Measurements from ENCODE around the gene EPN2. TPM values are rescaled to one million over a fixed set of nuclear protein-coding genes. Genes with fewer than 3 reads are reported as not detected.

Gene EPN2
- polyA plus RNA-seq, 1 donor from 2014 or later: 37.8 TPM

DNA sequence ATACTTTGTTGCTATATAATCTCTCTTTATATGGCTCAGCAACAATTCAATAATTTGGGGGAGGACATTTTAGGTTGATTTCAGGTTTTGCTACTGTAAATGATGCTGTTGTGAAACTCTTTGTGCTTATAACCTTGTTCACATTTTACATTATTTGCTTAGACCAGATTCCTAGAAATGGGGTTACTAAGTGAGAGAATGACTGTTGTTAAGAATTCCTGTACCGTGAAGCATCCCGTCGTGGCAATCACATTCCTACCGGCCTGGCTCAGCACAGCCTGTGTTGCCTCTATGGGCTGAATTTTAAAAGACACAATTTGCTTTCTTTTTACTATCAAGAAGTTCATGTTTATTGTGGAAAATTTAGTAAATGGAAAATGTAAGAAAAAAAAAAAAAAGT lies 94.0 kb downstream of the EPN2 start:
- Histone ChIP-seq H3K9ac (ENCODE audit: low read length) (no peak overlapping the region), H4K20me1 (ENCODE audit: insufficient read depth) (no peaks in the 10 kb centered on the region), H3K36me3 (ENCODE audit: insufficient read depth, low read length) (peaks cover 4% of the 10 kb centered on the region), H3K4me3 (ENCODE audit: low read length) (no peak overlapping the region), H3K9me3 (ENCODE audit: low read length) (no peaks in the 10 kb centered on the region), H3F3A (ENCODE audit: insufficient read depth, low read length, poor library complexity, severe bottlenecking) (no peaks in the 10 kb centered on the region), H3K9me2 (ENCODE audit: insufficient read depth, low read length) (no peaks in the 10 kb centered on the region), H3K79me2 (replicated peaks; ENCODE audit: insufficient read depth, low read length) (no peaks in the 10 kb centered on the region), H3K27ac (ENCODE audit: low read length) (no peak overlapping the region), H3K4me2 (ENCODE audit: low read length) (no peak overlapping the region), H2AFZ (ENCODE audit: low read depth, low read length) (no peak overlapping the region), H3K27me3 (ENCODE audit: insufficient read depth, low read depth, low read length) (no peaks in the 10 kb centered on the region)
- no peak for TF ChIP-seq MXI1 (conservative IDR thresholded peaks at IDR 0.05; ENCODE audit: poor library complexity, severe bottlenecking)

DNA sequence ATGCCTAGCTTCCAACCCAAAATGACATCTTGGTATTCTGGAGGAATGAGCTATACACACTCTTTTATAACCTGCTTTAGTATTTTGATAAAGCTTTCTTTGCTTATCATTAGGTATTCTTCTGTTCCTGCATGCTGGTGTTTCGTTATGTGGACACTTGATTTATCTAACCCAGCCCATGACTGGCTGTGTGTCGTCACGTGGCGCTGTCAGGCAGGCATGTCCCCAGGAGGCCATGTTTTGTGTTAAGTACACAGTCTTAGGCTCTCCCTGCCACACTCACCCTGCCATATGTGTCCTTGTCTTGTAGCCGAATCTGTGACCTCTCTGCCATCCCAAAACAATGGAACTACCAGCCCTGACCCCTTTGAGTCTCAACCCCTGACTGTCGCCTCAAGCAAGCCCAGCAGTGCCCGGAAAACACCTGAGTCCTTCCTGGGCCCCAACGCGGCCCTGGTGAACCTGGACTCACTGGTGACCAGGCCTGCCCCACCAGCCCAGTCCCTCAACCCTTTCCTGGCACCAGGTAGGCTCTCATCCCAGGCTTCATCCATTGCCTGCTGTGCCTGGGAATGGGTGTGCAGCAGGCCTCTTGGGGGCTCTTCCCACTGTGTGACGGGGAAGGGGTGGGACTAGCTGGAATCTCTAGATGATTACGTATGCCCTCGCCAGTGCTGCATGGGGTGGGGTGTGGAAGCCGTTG lies 94.5 kb downstream of the EPN2 start:
- Histone ChIP-seq H3K9me2 (ENCODE audit: insufficient read depth, low read length) (no peaks in the 10 kb centered on the region), H3K9me3 (ENCODE audit: low read length) (no peaks in the 10 kb centered on the region), H3F3A (ENCODE audit: insufficient read depth, low read length, poor library complexity, severe bottlenecking) (no peaks in the 10 kb centered on the region), H3K9ac (ENCODE audit: low read length) (no peak overlapping the region), H3K27me3 (ENCODE audit: insufficient read depth, low read depth, low read length) (no peaks in the 10 kb centered on the region), H2AFZ (ENCODE audit: low read depth, low read length) (no peak overlapping the region), H3K36me3 (ENCODE audit: insufficient read depth, low read length) (peaks cover 4% of the 10 kb centered on the region), H3K27ac (ENCODE audit: low read length) (no peak overlapping the region), H3K4me3 (ENCODE audit: low read length) (no peak overlapping the region), H3K4me2 (ENCODE audit: low read length) (no peak overlapping the region), H4K20me1 (ENCODE audit: insufficient read depth) (no peaks in the 10 kb centered on the region), H3K79me2 (replicated peaks; ENCODE audit: insufficient read depth, low read length) (no peaks in the 10 kb centered on the region)
- no peak for TF ChIP-seq MXI1 (conservative IDR thresholded peaks at IDR 0.05; ENCODE audit: poor library complexity, severe bottlenecking)
- TF ChIP-seq RAD21 (conservative IDR thresholded peaks at IDR 0.05): no peak
- no peak for TF ChIP-seq TAF1 (IDR thresholded peaks at IDR 0.05; ENCODE audit: low read depth)
- no peak for TF ChIP-seq EZH2 (IDR thresholded peaks at IDR 0.05; ENCODE audit: borderline replicate concordance, insufficient read depth, low read length, poor library complexity, severe bottlenecking)
- TF ChIP-seq, protein P1, sequence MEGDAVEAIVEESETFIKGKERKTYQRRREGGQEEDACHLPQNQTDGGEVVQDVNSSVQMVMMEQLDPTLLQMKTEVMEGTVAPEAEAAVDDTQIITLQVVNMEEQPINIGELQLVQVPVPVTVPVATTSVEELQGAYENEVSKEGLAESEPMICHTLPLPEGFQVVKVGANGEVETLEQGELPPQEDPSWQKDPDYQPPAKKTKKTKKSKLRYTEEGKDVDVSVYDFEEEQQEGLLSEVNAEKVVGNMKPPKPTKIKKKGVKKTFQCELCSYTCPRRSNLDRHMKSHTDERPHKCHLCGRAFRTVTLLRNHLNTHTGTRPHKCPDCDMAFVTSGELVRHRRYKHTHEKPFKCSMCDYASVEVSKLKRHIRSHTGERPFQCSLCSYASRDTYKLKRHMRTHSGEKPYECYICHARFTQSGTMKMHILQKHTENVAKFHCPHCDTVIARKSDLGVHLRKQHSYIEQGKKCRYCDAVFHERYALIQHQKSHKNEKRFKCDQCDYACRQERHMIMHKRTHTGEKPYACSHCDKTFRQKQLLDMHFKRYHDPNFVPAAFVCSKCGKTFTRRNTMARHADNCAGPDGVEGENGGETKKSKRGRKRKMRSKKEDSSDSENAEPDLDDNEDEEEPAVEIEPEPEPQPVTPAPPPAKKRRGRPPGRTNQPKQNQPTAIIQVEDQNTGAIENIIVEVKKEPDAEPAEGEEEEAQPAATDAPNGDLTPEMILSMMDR (IDR thresholded peaks at IDR 0.05; ENCODE audit: poor library complexity, severe bottlenecking): no peak

DNA sequence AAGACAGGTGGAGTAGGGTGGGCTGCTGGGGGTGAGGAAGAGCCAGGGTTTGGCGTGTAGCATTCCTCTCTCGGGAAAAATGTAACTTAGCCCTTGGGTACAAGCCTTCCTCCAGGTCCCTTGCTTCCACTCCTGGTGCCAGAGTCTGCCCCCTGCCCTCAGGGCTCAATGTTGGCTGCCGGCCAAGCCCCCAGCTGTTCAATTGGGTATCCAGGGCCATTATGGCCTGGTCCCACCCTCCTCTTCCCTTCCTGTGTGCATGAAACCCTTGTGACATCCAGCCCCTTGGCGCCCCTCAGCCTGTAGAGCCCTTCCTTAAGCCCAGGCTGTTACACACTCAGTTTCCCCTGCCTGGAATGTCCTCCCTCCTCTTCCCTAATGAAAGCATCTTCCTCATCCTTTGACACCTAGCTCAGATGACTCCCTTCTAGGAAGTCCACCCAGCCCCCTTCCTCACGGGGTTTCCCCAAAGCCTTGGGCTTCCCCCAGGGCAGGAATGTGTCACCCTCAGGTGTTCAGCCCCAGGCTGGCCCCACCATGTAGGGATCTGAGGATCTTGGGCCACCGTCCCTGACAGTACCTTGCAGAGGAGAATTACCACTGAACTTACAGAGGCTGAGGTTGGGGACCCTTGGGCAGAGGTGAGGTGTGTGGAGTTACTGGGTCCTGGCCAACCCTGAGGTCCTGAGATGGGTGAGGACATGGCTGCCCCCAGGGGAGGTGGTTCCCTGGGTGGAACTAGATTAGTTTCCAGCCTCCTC lies 95.4 kb downstream of the EPN2 start:
- H3K27me3 ChIP-seq (ENCODE audit: insufficient read depth, low read depth, low read length): no peaks in the 10 kb centered on the region
- no peaks in the 10 kb centered on the region for H4K20me1 ChIP-seq (ENCODE audit: insufficient read depth)
- H3F3A ChIP-seq (ENCODE audit: insufficient read depth, low read length, poor library complexity, severe bottlenecking): no peaks in the 10 kb centered on the region
- H3K9me3 ChIP-seq (ENCODE audit: low read length): no peaks in the 10 kb centered on the region
- H3K79me2 ChIP-seq (replicated peaks; ENCODE audit: insufficient read depth, low read length): no peaks in the 10 kb centered on the region
- no peaks in the 10 kb centered on the region for H3K9me2 ChIP-seq (ENCODE audit: insufficient read depth, low read length)
- no peak overlapping the region for H3K4me2 ChIP-seq (ENCODE audit: low read length)
- no peak overlapping the region for H3K27ac ChIP-seq (ENCODE audit: low read length)
- no peak overlapping the region for H3K9ac ChIP-seq (ENCODE audit: low read length)
- no peak overlapping the region for H2AFZ ChIP-seq (ENCODE audit: low read depth, low read length)
- H3K4me3 ChIP-seq (ENCODE audit: low read length): no peak overlapping the region
- TF ChIP-seq MXI1 (conservative IDR thresholded peaks at IDR 0.05; ENCODE audit: poor library complexity, severe bottlenecking) (no peak), EP300 (conservative IDR thresholded peaks at IDR 0.05; ENCODE audit: poor library complexity, severe bottlenecking) (no peak), TAF1 (IDR thresholded peaks at IDR 0.05; ENCODE audit: low read depth) (no peak), POLR2AphosphoS5 (IDR thresholded peaks at IDR 0.05) (no peak), RAD21 (conservative IDR thresholded peaks at IDR 0.05) (no peak), EZH2 (IDR thresholded peaks at IDR 0.05; ENCODE audit: borderline replicate concordance, insufficient read depth, low read length, poor library complexity, severe bottlenecking) (no peak), SMC3 (conservative IDR thresholded peaks at IDR 0.05; ENCODE audit: poor library complexity) (no peak)
- TF ChIP-seq, protein P2, sequence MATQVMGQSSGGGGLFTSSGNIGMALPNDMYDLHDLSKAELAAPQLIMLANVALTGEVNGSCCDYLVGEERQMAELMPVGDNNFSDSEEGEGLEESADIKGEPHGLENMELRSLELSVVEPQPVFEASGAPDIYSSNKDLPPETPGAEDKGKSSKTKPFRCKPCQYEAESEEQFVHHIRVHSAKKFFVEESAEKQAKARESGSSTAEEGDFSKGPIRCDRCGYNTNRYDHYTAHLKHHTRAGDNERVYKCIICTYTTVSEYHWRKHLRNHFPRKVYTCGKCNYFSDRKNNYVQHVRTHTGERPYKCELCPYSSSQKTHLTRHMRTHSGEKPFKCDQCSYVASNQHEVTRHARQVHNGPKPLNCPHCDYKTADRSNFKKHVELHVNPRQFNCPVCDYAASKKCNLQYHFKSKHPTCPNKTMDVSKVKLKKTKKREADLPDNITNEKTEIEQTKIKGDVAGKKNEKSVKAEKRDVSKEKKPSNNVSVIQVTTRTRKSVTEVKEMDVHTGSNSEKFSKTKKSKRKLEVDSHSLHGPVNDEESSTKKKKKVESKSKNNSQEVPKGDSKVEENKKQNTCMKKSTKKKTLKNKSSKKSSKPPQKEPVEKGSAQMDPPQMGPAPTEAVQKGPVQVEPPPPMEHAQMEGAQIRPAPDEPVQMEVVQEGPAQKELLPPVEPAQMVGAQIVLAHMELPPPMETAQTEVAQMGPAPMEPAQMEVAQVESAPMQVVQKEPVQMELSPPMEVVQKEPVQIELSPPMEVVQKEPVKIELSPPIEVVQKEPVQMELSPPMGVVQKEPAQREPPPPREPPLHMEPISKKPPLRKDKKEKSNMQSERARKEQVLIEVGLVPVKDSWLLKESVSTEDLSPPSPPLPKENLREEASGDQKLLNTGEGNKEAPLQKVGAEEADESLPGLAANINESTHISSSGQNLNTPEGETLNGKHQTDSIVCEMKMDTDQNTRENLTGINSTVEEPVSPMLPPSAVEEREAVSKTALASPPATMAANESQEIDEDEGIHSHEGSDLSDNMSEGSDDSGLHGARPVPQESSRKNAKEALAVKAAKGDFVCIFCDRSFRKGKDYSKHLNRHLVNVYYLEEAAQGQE (IDR thresholded peaks at IDR 0.05; ENCODE audit: borderline replicate concordance): no peak
- TF ChIP-seq, protein P1 (IDR thresholded peaks at IDR 0.05; ENCODE audit: poor library complexity, severe bottlenecking): no peak
- H3K36me3 ChIP-seq (ENCODE audit: insufficient read depth, low read length): no peaks in the 10 kb centered on the region
